Measurements from ENCODE around the gene GLMP.

The GLMP gene

GRCh38 chr1:156285437-156285836 is 10.0 kb downstream of the GLMP start:
- DNase-seq, result no peak

DNA sequence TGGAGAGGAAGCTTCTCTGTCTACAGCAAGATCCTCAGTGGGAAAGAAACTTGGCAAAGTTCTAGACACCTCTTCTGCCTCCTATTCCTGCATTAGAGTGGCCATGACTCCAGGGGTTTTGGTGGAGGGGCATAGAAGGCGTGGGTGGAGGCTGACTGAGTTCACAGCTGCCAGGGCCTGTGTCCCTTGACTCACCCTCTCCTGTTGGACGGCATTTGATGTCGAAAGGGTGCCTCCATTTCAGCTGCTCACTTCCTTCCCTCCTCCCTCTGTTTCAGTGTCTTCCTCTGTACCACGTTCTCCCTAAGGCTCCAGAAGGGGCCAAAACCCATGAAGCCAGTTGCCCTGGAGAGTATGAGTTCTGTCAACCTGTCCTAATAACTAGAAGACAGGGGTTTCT is 10.7 kb downstream of the GLMP start:
- no peak for DNase-seq

- no peak for DNase-seq
Observed at GRCh38 chr1:156284112-156284511, 11.4 kb downstream of the GLMP start, which contains the start of gene TMEM79. TMEM79 (plus strand) TSS chr1:156284325; CDS start chr1:156285227, 902 bp downstream.

- no peak for DNase-seq
Observed at GRCh38 chr1:156283521-156283920, 12.0 kb downstream of the GLMP start.

DNA sequence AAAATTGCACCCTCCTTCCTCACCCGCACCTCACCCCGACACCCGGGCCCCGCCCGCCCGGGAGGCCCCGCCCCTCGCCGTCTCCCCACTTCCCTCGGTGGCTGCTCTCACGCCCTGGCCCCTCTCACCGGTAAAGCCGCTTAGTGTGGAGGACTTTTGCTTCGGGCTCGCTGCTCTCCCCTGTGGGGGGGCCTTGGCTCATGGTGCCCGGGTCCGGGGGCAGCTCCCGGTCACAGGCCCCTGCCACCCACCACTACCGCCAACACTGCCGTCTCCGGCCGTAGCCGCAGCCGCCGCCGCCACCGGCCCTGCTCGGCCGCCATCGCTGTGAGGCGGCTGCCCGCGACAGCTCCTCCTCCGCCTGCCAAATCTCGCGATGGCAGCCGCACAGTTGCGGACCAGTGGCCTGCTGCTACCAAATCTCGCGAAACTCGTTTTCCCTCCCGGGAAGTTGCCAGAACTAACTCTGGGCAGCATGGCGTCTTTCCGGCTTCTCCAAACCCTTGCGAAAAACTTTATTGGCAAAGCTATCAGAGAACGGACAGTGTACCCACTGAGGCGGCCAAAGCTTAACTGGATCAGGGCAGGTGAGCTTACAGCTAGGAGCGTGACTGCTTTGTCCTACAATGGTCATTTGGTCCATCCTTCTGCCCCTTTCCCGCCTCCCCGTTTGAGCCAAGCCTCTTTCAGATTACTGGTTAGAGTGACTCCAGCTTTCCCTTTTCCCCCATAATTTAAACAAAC is 12.8 kb downstream of the GLMP start, which contains the start of gene SMG5:
SMG5 (minus strand) TSS at position 347 of the 744 bp plus-strand sequence; CDS start at position 202, 145 bp downstream.
- peak; percentile 98 for DNase-seq

GRCh38 chr1:156281693-156282478 is 13.6 kb downstream of the GLMP start:
- DNase-seq, result no peak

DNA sequence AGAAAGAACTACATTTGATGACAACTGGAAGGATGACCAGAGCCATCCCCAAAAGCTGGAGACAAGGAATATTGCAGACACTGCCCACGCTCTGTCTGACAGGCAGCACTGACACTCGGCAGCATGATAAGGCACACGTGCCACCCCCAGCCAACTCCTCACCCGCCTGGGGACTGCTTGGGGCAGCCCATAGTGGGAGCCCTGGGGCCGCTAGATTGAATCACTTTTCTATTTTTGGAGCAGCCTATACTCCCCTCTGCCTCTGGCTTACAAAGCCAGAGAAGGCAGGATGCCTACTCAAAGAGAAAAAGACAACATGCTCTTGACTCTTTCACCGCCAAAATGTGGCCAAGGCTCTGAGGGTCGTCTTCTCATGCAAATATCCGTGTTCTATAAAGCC is 14.2 kb downstream of the GLMP start:
- no peak for DNase-seq

DNA sequence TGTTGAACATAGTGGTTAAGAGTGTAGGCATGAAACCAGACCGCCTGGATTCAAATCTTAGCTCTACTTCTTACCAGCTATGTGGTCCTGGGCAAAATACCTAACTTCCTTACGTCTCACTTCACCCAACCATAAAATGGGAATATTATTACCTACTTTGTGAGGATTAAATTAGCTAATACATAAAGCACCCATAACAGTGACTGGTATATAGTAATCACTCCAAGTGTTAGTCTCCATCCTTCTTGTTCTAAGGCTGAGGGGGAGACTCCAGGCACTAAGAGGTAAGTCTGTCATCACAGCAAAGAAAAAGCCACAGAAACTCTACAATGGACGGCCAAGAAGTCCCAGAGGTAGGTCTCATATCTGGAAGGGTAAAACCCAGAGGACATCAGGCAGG is 15.6 kb downstream of the GLMP start:
- DNase-seq, result no peak

DNA sequence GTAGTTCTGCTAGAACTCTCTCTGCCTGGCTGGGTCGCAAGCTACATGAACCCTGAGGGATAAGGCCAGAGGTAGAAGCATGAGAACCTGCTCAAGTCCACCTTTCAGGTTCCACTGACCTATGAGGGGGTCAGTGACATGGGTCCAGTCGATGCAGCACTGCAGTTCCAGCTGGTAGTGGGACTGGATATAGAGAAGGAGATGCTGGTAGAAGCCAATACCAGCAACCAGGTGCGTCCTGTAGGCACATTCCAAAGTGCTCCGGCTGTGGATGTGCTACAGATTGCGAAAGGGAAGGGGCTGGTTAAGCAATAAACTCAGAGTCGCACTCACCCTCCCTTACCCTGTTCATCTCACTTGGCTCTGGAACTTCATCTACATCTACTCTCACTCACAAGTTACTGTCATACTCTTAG is 18.5 kb downstream of the GLMP start:
- DNase-seq, result no peak

- no peak for DNase-seq
Observed at GRCh38 chr1:156276532-156276931, 18.9 kb downstream of the GLMP start.

DNA sequence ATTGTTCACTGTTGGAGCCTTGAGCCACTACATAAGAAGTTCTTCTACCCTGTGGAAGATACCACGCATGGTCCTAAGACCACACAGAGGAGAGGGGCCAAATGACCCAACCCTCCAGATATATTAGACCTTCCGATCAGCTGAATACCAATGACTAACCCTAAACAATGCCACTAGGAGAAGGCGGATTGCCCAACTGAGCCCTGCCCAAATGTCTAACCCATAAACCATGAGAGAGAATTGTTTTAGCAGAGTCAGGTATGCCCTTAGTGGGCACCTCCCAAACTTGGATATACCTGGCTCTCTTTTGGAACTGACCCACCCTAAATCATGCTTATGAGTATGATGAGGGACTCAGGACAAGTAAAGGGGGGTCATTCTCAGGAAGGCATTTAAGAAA is 25.2 kb downstream of the GLMP start:
- no peak for DNase-seq

- no peak for DNase-seq
Observed at GRCh38 chr1:156268336-156268735, 27.1 kb downstream of the GLMP start.

DNA sequence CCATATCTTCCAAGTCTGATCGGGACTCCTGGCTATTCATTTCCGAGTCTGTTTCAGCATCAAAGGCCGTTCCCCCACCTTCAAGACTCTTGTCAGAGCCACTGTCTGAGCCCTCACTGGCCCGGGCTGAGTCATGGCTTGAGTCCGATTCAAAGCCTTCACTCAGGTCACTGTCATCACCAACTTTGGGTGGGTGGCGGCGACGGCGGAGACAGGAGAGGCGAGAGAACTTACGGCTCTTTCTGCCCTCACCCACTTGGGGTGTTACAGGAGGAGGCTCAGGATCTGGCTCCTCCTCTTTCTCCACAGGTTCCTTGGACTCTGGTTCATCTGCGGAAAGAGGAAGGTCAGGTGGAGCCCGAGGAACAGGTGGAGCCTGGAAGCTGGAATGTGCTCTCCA is 29.4 kb downstream of the GLMP start:
- no peak for DNase-seq

DNA sequence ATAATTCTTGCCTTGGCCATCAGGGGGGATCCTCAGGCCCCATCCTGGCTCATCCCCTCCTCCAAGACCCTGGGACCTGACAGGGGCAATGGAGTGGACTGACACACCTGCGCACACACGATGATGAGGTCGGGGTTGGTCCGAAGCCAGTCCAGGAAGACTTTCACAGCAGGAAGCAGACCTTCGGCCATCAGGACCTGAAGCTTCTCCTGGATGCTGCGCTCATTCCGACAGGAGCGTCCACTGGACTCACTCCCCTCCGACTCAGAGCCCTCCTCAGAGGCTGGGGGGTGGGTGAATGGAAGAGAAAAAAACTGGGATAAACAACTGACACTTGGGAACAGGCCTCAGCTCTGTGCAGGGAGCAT is 32.2 kb downstream of the GLMP start:
- DNase-seq, result no peak

GRCh38 chr1:156262461-156263287 is 32.8 kb downstream of the GLMP start:
- DNase-seq, result no peak

DNA sequence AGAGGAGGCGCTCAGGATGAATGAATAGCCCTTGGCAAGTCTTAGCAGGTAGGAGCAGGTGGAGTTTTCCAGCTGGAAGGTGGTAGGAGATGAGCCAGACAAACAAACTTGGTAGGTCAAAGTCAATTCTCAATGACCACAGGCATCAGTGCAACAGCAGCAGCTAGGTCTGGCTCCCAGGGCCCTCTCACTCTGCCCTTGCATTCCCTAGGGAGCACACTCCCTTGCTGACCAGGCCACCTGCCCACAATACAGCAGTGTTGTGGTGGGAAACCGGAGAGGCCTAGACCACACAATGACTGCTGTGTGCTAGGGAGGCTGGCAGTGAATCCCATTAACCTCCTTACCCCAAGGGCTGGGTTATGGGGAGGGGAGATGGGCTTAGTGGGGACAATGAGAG is 34.6 kb downstream of the GLMP start:
- no peak for DNase-seq

- no peak for DNase-seq
Observed at GRCh38 chr1:156259805-156260204, 35.7 kb downstream of the GLMP start.

DNA sequence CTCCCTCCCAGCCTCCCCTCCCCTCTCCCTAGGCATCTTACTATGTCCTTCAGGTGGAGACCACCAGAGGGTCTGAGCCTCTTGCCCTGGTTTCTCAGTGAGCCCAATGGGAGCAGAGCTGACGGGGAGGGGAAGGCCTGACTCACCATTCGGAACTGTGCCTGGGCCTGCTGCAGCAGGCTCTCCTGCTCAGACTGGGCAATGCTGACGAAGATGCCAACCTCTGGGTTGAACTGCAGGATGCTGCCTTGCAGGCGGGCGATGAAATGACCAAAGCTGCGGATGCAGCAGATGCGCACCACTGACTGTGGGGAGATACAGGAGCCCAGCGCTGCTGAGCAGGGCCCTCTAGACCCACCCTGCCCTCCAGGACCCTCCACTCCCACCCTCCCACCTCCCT is 36.6 kb downstream of the GLMP start:
- DNase-seq, result no peak

DNA sequence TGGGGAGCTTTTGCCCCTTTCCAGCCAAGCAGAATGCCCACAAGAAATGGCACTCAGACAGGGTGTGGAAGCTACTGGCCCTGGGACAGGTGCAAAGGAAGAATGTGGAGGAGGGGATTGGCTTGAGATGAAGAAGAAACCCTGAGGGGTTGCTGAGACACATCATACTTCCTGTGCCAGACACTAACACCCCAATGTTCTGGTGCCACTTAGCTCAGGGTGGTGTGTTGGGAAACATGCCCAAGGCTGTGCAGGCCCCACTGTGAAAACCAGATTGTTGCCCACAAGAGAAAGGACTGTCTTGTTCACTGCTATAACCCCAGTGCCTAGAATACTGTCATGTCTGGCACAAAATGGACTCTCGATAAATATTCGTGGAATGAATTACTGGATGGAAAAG is 37.8 kb downstream of the GLMP start:
- no peak for DNase-seq

DNA sequence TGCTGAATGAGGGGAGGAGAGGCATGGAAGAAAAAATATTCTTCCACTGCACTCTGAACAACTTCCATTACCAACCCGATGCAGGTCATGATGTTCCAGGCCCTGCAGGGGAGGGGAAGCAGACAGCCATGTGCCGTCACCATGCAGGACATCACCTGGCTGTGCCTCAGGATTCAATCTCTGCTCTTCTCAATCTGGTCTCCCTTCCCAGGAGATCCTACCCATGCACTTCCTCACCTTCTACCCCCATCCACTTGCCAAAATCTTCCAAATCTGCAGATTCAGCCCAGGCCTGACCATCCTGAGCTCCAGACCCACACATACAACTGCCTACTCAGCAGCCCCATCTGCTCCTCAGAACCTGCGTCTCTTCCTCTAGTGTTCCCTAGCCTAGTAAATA is 41.8 kb downstream of the GLMP start:
- DNase-seq, result no peak

GRCh38 chr1:156251527-156251926 is 44.0 kb downstream of the GLMP start:
- no peak for DNase-seq

DNA sequence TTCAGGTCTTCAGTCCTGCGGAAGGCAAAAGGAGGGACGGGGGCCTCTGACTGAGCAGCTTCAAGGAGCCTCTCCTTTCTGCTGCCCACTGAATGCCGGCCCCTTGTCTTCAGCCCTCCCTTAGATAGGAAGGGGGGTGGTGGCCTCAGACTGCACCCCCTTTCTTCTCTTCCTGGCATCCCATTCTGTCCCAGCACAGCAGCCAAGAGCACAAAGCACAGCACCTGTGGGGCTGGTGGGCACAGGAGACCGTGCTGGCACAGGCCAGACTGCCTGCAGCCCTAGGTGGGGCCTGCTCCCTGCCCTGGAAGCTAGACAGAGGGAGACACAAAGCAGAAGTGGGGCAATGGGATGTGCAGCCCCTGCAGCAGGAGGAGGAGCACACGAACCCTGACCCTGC is 45.9 kb downstream of the GLMP start:
- DNase-seq, result no peak

DNA sequence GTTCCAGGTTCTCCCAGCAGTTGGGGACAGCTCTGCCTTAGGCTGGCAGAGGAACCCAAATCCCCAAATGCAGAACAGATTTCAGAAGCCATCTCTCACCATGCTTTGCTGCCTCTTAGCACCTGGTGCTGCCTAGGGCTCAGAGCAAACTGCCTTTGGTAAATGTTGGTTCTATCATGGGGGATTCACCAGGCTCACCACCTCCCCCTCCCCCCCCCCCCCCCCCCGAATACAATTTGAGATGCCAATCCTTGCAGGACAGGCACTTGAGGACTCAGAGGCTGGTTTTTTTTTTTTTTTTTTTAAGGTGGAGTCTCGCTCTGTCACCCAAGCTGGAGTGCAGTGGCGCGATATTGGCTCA is 47.2 kb downstream of the GLMP start:
- no peak for DNase-seq

All from right hindlimb (tissue), 1 donor.